C1 segment of cervical spinal cord (tissue), 14 donors: ENCODE data around the gene SLC2A8.
A peak's percentile ranks its signal among the peaks of the same experiment; 100 is the strongest.

ENCODE experiments used
- DNase-seq, 14 donors: peaks; one replicate each; lab custom pipeline; 2025; lab: John Stamatoyannopoulos, UW

The SLC2A8 gene

DNA sequence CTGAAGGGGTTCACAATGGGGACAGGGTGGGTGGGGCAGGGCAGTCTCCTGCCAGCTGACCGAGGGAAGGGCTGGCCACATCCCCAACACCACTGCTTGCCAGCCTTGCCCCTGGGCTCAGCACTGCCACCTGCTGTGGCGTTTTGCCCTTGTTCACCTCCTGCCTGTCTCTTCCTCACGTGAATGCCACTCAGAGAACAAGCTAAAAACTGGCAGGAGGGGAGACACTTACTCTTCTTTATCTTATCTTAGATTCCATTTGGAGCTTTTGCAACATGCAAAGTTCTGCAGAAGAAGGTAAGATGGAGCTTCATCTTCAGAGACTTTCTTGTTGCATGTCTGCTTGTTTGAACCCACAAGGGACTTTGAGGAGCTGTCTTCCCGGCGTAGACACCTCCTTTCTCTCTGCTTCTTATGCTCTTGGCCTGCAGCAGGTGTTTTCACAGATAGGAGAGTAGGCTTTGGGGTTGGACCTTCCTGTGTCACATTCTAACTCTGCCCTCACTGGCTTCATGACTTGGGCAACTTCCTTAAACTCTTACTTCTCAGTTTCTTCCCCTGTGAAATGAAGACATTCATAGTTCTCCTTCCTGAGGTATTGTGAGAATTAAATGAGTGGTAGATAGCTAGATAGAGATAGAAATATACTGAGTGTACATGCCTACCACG is 58.5 kb downstream of the SLC2A8 start:
- DNase-seq, result peak in 4 of 14 donors; percentile 12 to 25 (median 16)

DNA sequence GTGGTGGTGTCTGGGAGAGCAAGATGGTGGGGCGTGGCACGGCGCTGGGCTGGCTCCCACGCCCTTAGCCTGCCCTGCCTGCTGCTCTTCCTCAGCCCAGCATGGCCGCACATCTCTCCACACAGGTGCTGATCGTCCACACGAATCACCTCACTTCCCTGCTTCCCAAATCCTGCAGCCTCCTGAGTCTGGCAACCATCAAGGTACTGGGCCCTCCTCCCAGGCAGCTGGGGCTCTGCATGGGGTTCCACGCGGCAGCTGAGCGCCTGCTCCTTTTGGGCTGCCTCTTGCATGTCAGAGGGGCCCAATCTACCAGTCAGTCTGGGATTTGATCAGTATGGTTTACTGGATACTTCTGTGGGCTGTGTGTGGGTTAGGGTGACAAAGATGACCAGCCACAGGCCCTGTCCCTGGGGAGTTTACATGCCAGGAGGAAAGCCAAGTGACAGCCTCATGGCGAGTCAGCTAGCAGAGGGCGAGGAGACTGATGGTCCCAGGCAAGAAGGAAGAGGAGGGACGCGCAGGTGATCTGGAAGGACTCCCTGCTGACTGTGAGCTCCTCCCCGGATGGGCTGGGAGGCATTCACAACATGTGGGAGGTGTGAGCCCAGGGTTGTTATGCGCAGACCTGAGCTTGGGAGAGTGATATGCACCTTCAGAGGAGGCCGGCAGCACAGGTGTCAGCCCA is 60.4 kb downstream of the SLC2A8 start:
- DNase-seq, result peak in 1 of 14 donors; percentile 48
